Raji (cell line): Measurements from ENCODE around the gene MYPN.

Experiments used
- POLR2A ChIP-seq: IDR thresholded peaks from 2 replicates; pipeline ENCODE4 v1.6.1; 2011; ENCODE audit warnings: low read depth, low read length, control low read depth; ENCODE audit not compliant: insufficient read depth

The MYPN gene

GRCh38 chr10:68139448-68140272, 30.4 kb downstream of the MYPN start:
- no peak for TF ChIP-seq POLR2A

- no peak for TF ChIP-seq POLR2A
These were observed 33.5 kb downstream of the MYPN start for GRCh38 chr10:68142761-68143160.

GRCh38 chr10:68144709-68145108, 35.4 kb downstream of the MYPN start:
- TF ChIP-seq POLR2A = no peak

GRCh38 chr10:68145705-68146104, 36.4 kb downstream of the MYPN start:
- no peak for TF ChIP-seq POLR2A

- no peak for TF ChIP-seq POLR2A
These were observed 36.8 kb downstream of the MYPN start for GRCh38 chr10:68146133-68146532.

- no peak for TF ChIP-seq POLR2A
These were observed 42.2 kb downstream of the MYPN start for GRCh38 chr10:68151453-68151852.

GRCh38 chr10:68153473-68154210, 44.4 kb downstream of the MYPN start:
- no peak for TF ChIP-seq POLR2A

GRCh38 chr10:68154211-68154497, 44.9 kb downstream of the MYPN start:
- no peak for TF ChIP-seq POLR2A

- no peak for TF ChIP-seq POLR2A
These were observed 46.4 kb downstream of the MYPN start for GRCh38 chr10:68155615-68156210.

GRCh38 chr10:68156373-68157185, 47.3 kb downstream of the MYPN start:
- no peak for TF ChIP-seq POLR2A

GRCh38 chr10:68158031-68158430, 48.7 kb downstream of the MYPN start:
- no peak for TF ChIP-seq POLR2A

GRCh38 chr10:68163735-68164134, 54.4 kb downstream of the MYPN start:
- TF ChIP-seq POLR2A = no peak

GRCh38 chr10:68165643-68166042, 56.4 kb downstream of the MYPN start:
- TF ChIP-seq POLR2A = no peak

- TF ChIP-seq POLR2A = no peak
These were observed 57.7 kb downstream of the MYPN start for GRCh38 chr10:68166871-68167585.
